Endothelial cell of umbilical vein (primary cell): ENCODE measurements around the gene LYZL4.

Experiments used
- EZH2 ChIP-seq: IDR thresholded peaks from 2 replicates; pipeline ENCODE4 v1.6.1; 2012; ENCODE audit warnings: borderline replicate concordance, low read depth, mild to moderate bottlenecking, moderate library complexity, low read length, inconsistent platforms; ENCODE audit not compliant: severe bottlenecking
- GATA2 ChIP-seq: IDR thresholded peaks from 2 replicates; pipeline ENCODE4 v1.7.0; 2011; ENCODE audit warnings: low read depth, mild to moderate bottlenecking, moderate library complexity, mixed read lengths, low read length; ENCODE audit not compliant: insufficient read length, insufficient read depth
- JUN ChIP-seq: IDR thresholded peaks from 2 replicates; pipeline ENCODE4 v1.6.1; 2011; ENCODE audit warnings: borderline replicate concordance, low read depth; ENCODE audit not compliant: insufficient read length, insufficient read depth
- POLR2A ChIP-seq: IDR thresholded peaks from 2 replicates; pipeline ENCODE4 v1.6.1; 2012; ENCODE audit warnings: low read depth, mild to moderate bottlenecking, control low read depth, low read length
- POLR2AphosphoS5 ChIP-seq: IDR thresholded peaks from 2 replicates; pipeline ENCODE4 v1.6.1; 2012; ENCODE audit warnings: low read depth, mild to moderate bottlenecking, control low read depth, low read length, moderate library complexity; ENCODE audit not compliant: insufficient read depth
- TF ChIP-seq, protein P1 (sequence below), 2 donors: IDR thresholded peaks; 1 replicate in 1 of 2; 2 replicates in 1 of 2; pipeline ENCODE4 v1.5.1; 2011; ENCODE audit warnings: low read length in 2 of 2, mild to moderate bottlenecking in 2 of 2, moderate library complexity in 2 of 2, control low read depth in 1 of 2, inconsistent platforms in 1 of 2, low read depth in 1 of 2; ENCODE audit not compliant: insufficient read depth in 1 of 2; ENCODE audit errors: extremely low read depth in 1 of 2
- TF ChIP-seq, protein P2 (sequence below): IDR thresholded peaks from 2 replicates; pipeline ENCODE4 v1.6.1; 2011; ENCODE audit not compliant: insufficient read depth, insufficient read length

- TF ChIP-seq POLR2AphosphoS5 (no peak), EZH2 (no peak), GATA2 (no peak), JUN (no peak), POLR2A (no peak)
- TF ChIP-seq, protein P1, sequence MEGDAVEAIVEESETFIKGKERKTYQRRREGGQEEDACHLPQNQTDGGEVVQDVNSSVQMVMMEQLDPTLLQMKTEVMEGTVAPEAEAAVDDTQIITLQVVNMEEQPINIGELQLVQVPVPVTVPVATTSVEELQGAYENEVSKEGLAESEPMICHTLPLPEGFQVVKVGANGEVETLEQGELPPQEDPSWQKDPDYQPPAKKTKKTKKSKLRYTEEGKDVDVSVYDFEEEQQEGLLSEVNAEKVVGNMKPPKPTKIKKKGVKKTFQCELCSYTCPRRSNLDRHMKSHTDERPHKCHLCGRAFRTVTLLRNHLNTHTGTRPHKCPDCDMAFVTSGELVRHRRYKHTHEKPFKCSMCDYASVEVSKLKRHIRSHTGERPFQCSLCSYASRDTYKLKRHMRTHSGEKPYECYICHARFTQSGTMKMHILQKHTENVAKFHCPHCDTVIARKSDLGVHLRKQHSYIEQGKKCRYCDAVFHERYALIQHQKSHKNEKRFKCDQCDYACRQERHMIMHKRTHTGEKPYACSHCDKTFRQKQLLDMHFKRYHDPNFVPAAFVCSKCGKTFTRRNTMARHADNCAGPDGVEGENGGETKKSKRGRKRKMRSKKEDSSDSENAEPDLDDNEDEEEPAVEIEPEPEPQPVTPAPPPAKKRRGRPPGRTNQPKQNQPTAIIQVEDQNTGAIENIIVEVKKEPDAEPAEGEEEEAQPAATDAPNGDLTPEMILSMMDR (IDR thresholded peaks at IDR 0.05; ENCODE audit: extremely low read depth in 1 of 2, insufficient read depth in 1 of 2, low read depth in 1 of 2, low read length in 2 of 2): no peak
- TF ChIP-seq, protein P2, sequence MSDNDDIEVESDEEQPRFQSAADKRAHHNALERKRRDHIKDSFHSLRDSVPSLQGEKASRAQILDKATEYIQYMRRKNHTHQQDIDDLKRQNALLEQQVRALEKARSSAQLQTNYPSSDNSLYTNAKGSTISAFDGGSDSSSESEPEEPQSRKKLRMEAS: no peak
These were observed 15.7 kb downstream of the LYZL4 start for GRCh38 chr3:42394579-42395288.
